Endothelial cell of umbilical vein (primary cell): ENCODE results near the gene BMP8A. TPM values are rescaled to one million over a fixed set of nuclear protein-coding genes. Genes with fewer than 3 reads are reported as not detected.
A peak's percentile ranks its signal among the peaks of the same experiment; 100 is the strongest.

Experiments used
- BruUV-seq: library from RNA; stranded (reverse); fragments of 400-500 nt; replicated peaks from 2 replicates; lab custom pipeline; 2021; lab: Mats Ljungman, UMichigan
- CTCF ChIA-PET: fragments of 300-600, 350-600 bp; sonication (Branson Sonifier 250); formaldehyde crosslinking; loops from one replicate; lab custom pipeline; 2021; ENCODE audit warnings: antibody characterized with exemption, inconsistent platforms; lab: Charles Lee
- POLR2A ChIA-PET: fragments of 300-600, 350-600 bp; sonication (Branson Sonifier 250); formaldehyde crosslinking; loops from one replicate; lab custom pipeline; 2021; ENCODE audit warnings: antibody characterized with exemption, inconsistent platforms; lab: Charles Lee
- DNase-seq: peaks from one replicate; pipeline ENCODE4 v3.0.0-alpha.2; 2011; ENCODE audit warnings: low read depth, low spot score
- FAIRE-seq: peaks from 2 replicates; lab custom pipeline; 2011; peaks lifted over from hg19 to GRCh38; lab: Jason Lieb, UNC
- H2AFZ ChIP-seq: 2 replicates; pipeline ENCODE4 v1.6.0; 2012; ENCODE audit warnings: low read depth, low read length, control low read depth, inconsistent platforms
- H3K27ac ChIP-seq: 2 replicates; pipeline ENCODE4 v1.5.1; 2011; ENCODE audit warnings: low read depth, mild to moderate bottlenecking, control low read depth, low read length, moderate library complexity; ENCODE audit not compliant: insufficient read depth
- H3K27me3 ChIP-seq, 2 experiments: 2 replicates each; pipeline versions ENCODE4 v1.6.0 to v1.6.1; 2011; ENCODE audit warnings: low read length in 2 of 2, mixed read lengths in 1 of 2; ENCODE audit not compliant: control insufficient read depth in 2 of 2, insufficient read depth in 2 of 2
- H3K36me3 ChIP-seq, 2 experiments: 2 replicates in 1 of 2; 3 replicates in 1 of 2; pipeline ENCODE4 v1.5.1; 2011; ENCODE audit warnings: low read length in 2 of 2, mild to moderate bottlenecking in 1 of 2, moderate library complexity in 1 of 2; ENCODE audit not compliant: control insufficient read depth in 2 of 2, insufficient read depth in 2 of 2; ENCODE audit errors: extremely low read depth in 1 of 2
- H3K4me1 ChIP-seq: 3 replicates; pipeline ENCODE4 v1.5.1; 2011; ENCODE audit warnings: mild to moderate bottlenecking, low read length; ENCODE audit not compliant: control insufficient read depth, insufficient read depth; ENCODE audit errors: extremely low read depth
- H3K4me2 ChIP-seq: 2 replicates; pipeline ENCODE4 v1.6.1; 2011; ENCODE audit warnings: low read length, control low read depth, mixed read lengths; ENCODE audit not compliant: insufficient read depth
- H3K4me3 ChIP-seq, 3 experiments: fragments of 200-600 bp in 1 of 3; sonication (generic), shearing (Covaris generic) in 1 of 3; replicated peaks in 1 of 3; 2 replicates each; pipeline ENCODE4 v1.5.1; 2011 to 2016; ENCODE audit warnings: control low read depth in 3 of 3, low read length in 3 of 3, mild to moderate bottlenecking in 2 of 3, inconsistent platforms in 1 of 3, low read depth in 1 of 3, moderate library complexity in 1 of 3; ENCODE audit not compliant: insufficient read depth in 1 of 3
- H3K79me2 ChIP-seq: 2 replicates; pipeline ENCODE4 v1.6.0; 2012; ENCODE audit warnings: low read length, inconsistent platforms; ENCODE audit not compliant: control insufficient read depth, insufficient read depth
- H3K9ac ChIP-seq: replicated peaks from 2 replicates; pipeline ENCODE3; 2011; ENCODE audit warnings: low read length, control low read depth; ENCODE audit not compliant: insufficient read depth; ENCODE audit errors: extremely low read depth
- H3K9me1 ChIP-seq: replicated peaks from 3 replicates; pipeline ENCODE4 v1.6.0; 2011; ENCODE audit warnings: mild to moderate bottlenecking, low read length; ENCODE audit not compliant: control insufficient read depth, insufficient read depth; ENCODE audit errors: extremely low read depth
- H3K9me3 ChIP-seq: replicated peaks from 2 replicates; pipeline ENCODE4 v1.5.1; 2012; ENCODE audit warnings: low read length, inconsistent platforms; ENCODE audit not compliant: control insufficient read depth, insufficient read depth
- H4K20me1 ChIP-seq: replicated peaks from 2 replicates; pipeline ENCODE3; 2011; ENCODE audit warnings: mild to moderate bottlenecking, low read length; ENCODE audit not compliant: control insufficient read depth, insufficient read depth; ENCODE audit errors: extremely low read depth
- EZH2 ChIP-seq: IDR thresholded peaks from 2 replicates; pipeline ENCODE4 v1.6.1; 2012; ENCODE audit warnings: borderline replicate concordance, low read depth, mild to moderate bottlenecking, moderate library complexity, low read length, inconsistent platforms; ENCODE audit not compliant: severe bottlenecking
- FOS ChIP-seq: IDR thresholded peaks from 2 replicates; pipeline ENCODE4 v1.6.1; 2011; ENCODE audit warnings: mild to moderate bottlenecking, low read length, moderate library complexity, borderline replicate concordance; ENCODE audit not compliant: insufficient read depth
- GATA2 ChIP-seq: IDR thresholded peaks from 2 replicates; pipeline ENCODE4 v1.7.0; 2011; ENCODE audit warnings: low read depth, mild to moderate bottlenecking, moderate library complexity, mixed read lengths, low read length; ENCODE audit not compliant: insufficient read length, insufficient read depth
- JUN ChIP-seq: IDR thresholded peaks from 2 replicates; pipeline ENCODE4 v1.6.1; 2011; ENCODE audit warnings: borderline replicate concordance, low read depth; ENCODE audit not compliant: insufficient read length, insufficient read depth
- MYC ChIP-seq: IDR thresholded peaks from one replicate; pipeline ENCODE4 v1.6.1; 2011; ENCODE audit warnings: mild to moderate bottlenecking, low read depth, low read length
- POLR2A ChIP-seq: IDR thresholded peaks from 2 replicates; pipeline ENCODE4 v1.6.1; 2012; ENCODE audit warnings: low read depth, mild to moderate bottlenecking, control low read depth, low read length
- POLR2AphosphoS5 ChIP-seq: IDR thresholded peaks from 2 replicates; pipeline ENCODE4 v1.6.1; 2012; ENCODE audit warnings: low read depth, mild to moderate bottlenecking, control low read depth, low read length, moderate library complexity; ENCODE audit not compliant: insufficient read depth
- dilution Hi-C: fragments of 300-500 bp; cut with MboI; formaldehyde crosslinking; loops from one replicate; pipeline ENCODE4 v1.15.0; 2019; ENCODE audit warnings: low sequenced_read_pairs; ENCODE audit not compliant: extremely low pct_ligation_motif_present
- intact Hi-C: fragments of 100-400 bp; cut with micrococcal nuclease; formaldehyde crosslinking; loops from one replicate; pipeline ENCODE4 v1.10.0; 2022
- polyA plus RNA-seq, 4 experiments: library from polyadenylated mRNA; depleted of rRNA in 3 of 4; stranded (reverse) in 3 of 4; unstranded in 1 of 4; fragments of >200 nt; gene quantifications; 2 replicates each; pipeline versions ENCODE4 v1.2.1 to v1.2.3, GENCODE V29; 2011 to 2012; ENCODE audit warnings: missing spikeins in 1 of 4
- total RNA-seq: library from RNA; stranded (reverse); gene quantifications from 2 replicates; pipeline ENCODE4 v1.2.3, GENCODE V29; 2021
- TF ChIP-seq, protein P1 (sequence below), 2 donors: IDR thresholded peaks; 1 replicate in 1 of 2; 2 replicates in 1 of 2; pipeline ENCODE4 v1.5.1; 2011; ENCODE audit warnings: low read length in 2 of 2, mild to moderate bottlenecking in 2 of 2, moderate library complexity in 2 of 2, control low read depth in 1 of 2, inconsistent platforms in 1 of 2, low read depth in 1 of 2; ENCODE audit not compliant: insufficient read depth in 1 of 2; ENCODE audit errors: extremely low read depth in 1 of 2
- TF ChIP-seq, protein P2 (sequence below): IDR thresholded peaks from 2 replicates; pipeline ENCODE4 v1.6.1; 2011; ENCODE audit not compliant: insufficient read depth, insufficient read length

BMP8A gene
- total and polyA plus RNA-seq, 2 donors (not counting 3 experiments of a cell fraction or from before 2014, with no cell fraction given): 0.25 to 0.44 TPM

DNA sequence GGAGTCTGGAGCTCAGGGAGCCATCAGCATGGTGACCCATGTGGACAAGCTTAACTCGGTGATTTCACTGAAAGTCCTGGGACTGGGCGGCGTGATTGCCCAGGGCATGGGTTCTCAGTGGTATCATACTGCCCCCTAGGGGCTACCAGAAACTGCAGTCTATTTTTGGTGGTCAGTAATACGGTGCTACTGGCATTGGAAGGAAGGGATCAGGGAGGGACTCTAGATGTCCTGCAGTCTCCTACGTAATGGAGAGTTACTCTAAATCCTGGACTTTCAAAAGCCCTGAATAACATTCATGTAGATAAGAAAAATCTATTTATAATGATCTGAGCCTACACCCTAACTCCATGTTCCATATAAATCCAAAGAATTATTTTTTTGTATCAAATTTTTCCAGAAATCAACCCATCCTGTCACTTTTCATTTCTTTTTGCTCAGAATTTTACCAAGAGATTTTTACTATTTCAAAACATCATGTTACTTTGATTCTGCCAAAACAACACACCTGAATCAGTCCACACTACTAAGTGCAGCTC, 47.9 kb downstream of the BMP8A start:
- H4K20me1 ChIP-seq: no peaks in the 10 kb centered on the region
- no peak overlapping the region for H3K4me2 ChIP-seq
- FAIRE-seq (peak; percentile 88), DNase-seq (peak; percentile 75)
- H3K9me1 ChIP-seq: no peaks in the 10 kb centered on the region
- dilution Hi-C loops: no loop called here
- ChIA-PET CTCF (interaction anchor here (0.6 to 5.8 kb wide), 75 partner anchors 8 to 551 kb away, joined by 3 to 99 read pairs (median 4); partner anchors contain the start of genes BMP8A, MACF1 and NDUFS5), POLR2A (no interaction called here)
- no TSS peak for BruUV-seq
- TF ChIP-seq, protein P1, sequence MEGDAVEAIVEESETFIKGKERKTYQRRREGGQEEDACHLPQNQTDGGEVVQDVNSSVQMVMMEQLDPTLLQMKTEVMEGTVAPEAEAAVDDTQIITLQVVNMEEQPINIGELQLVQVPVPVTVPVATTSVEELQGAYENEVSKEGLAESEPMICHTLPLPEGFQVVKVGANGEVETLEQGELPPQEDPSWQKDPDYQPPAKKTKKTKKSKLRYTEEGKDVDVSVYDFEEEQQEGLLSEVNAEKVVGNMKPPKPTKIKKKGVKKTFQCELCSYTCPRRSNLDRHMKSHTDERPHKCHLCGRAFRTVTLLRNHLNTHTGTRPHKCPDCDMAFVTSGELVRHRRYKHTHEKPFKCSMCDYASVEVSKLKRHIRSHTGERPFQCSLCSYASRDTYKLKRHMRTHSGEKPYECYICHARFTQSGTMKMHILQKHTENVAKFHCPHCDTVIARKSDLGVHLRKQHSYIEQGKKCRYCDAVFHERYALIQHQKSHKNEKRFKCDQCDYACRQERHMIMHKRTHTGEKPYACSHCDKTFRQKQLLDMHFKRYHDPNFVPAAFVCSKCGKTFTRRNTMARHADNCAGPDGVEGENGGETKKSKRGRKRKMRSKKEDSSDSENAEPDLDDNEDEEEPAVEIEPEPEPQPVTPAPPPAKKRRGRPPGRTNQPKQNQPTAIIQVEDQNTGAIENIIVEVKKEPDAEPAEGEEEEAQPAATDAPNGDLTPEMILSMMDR (IDR thresholded peaks at IDR 0.05; ENCODE audit: extremely low read depth in 1 of 2, insufficient read depth in 1 of 2, low read depth in 1 of 2, low read length in 2 of 2): peak; percentile 85 to 87
- TF ChIP-seq EZH2: no peak
- no peak for TF ChIP-seq JUN
- H3K9ac ChIP-seq: no peak overlapping the region
- peaks cover 0 to 2% of the 10 kb centered on the region in 2 experiments for H3K36me3 ChIP-seq
- intact Hi-C loops: loop anchor here (1.0 to 5.0 kb wide), 5 partner anchors 33 to 441 kb away; partner anchors contain the start of gene BMP8A
- no peak overlapping the region for H3K4me3 ChIP-seq
- H3K27ac ChIP-seq: no peak overlapping the region
- no peaks in the 10 kb centered on the region for H3K79me2 ChIP-seq
- no peaks in the 10 kb centered on the region for H3K4me1 ChIP-seq
- H3K27me3 ChIP-seq: no peaks in the 10 kb centered on the region
- H3K9me3 ChIP-seq: no peaks in the 10 kb centered on the region
- H2AFZ ChIP-seq: peak overlapping the region; percentile 98

DNA sequence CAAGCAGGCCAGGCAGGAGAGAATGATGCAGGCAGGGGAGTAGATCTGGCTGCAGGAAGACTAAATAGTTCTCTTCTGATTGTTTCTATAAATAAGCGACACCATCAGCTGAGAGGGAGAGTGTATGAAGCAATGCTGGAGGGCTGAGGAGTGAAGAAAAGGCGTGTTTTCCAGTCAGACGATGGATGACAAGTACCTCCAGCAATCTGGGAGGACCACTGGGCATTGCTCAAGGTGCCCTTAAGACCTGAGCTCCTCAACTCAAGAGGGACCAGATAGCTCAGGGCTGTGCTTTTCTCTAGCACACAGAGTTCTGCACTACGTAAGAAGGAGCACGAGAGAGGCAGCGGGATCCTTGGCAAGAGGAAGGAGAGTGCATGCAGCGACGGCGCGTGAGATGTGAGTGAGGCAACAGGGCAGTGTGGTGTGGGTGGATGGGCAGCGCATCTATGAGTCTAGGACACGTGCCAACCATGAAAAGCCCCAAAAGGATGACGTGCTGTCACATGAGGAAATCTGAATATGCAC, 49.1 kb downstream of the BMP8A start:
- POLR2A ChIA-PET: no interaction called here
- Histone ChIP-seq H3K27me3 (no peaks in the 10 kb centered on the region), H3K4me1 (no peaks in the 10 kb centered on the region), H2AFZ (no peak overlapping the region), H3K79me2 (no peaks in the 10 kb centered on the region), H3K4me3 (no peak overlapping the region), H3K27ac (no peak overlapping the region), H3K36me3 (peaks cover 0 to 2% of the 10 kb centered on the region in 2 experiments), H3K9me3 (no peaks in the 10 kb centered on the region), H3K4me2 (no peak overlapping the region), H3K9me1 (no peaks in the 10 kb centered on the region), H3K9ac (no peak overlapping the region), H4K20me1 (no peaks in the 10 kb centered on the region)
- intact Hi-C loops: no loop called here
- FAIRE-seq (no peak), DNase-seq (no peak)
- no TSS peak for BruUV-seq
- CTCF ChIA-PET: interaction anchor here (1.0 to 5.8 kb wide), 4 partner anchors 16 to 449 kb away, joined by 3 to 99 read pairs (median 10); no protein-coding TSS in a partner anchor
- dilution Hi-C loops: no loop called here
- no peak for TF ChIP-seq POLR2A
- TF ChIP-seq JUN: no peak
- no peak for TF ChIP-seq POLR2AphosphoS5
- TF ChIP-seq GATA2: no peak
- TF ChIP-seq EZH2: no peak
- TF ChIP-seq, protein P1 (IDR thresholded peaks at IDR 0.05; ENCODE audit: extremely low read depth in 1 of 2, insufficient read depth in 1 of 2, low read depth in 1 of 2, low read length in 2 of 2): no peak
- no peak for TF ChIP-seq MYC
- TF ChIP-seq, protein P2, sequence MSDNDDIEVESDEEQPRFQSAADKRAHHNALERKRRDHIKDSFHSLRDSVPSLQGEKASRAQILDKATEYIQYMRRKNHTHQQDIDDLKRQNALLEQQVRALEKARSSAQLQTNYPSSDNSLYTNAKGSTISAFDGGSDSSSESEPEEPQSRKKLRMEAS: no peak
- TF ChIP-seq FOS: no peak
